T47D (cell line): Measurements from ENCODE around the gene CCR6.

Experiments used
- DNase-seq, 2 experiments: peaks; one replicate each; pipeline versions ENCODE4 v3.0.0 to v3.0.0-alpha.2; 2011 to 2012; ENCODE audit warnings: low read depth in 1 of 2, low spot score in 1 of 2
- JUND ChIP-seq: IDR thresholded peaks from 2 replicates; pipeline ENCODE4 v1.6.1; 2012; ENCODE audit warnings: low read depth
- in situ Hi-C: cut with HindIII; loops from 2 replicates; pipeline ENCODE4 v1.10.0; 2016; ENCODE audit warnings: low sequenced_read_pairs, low pct_unique_long_range_greater_than_20kb

CCR6 gene

DNA sequence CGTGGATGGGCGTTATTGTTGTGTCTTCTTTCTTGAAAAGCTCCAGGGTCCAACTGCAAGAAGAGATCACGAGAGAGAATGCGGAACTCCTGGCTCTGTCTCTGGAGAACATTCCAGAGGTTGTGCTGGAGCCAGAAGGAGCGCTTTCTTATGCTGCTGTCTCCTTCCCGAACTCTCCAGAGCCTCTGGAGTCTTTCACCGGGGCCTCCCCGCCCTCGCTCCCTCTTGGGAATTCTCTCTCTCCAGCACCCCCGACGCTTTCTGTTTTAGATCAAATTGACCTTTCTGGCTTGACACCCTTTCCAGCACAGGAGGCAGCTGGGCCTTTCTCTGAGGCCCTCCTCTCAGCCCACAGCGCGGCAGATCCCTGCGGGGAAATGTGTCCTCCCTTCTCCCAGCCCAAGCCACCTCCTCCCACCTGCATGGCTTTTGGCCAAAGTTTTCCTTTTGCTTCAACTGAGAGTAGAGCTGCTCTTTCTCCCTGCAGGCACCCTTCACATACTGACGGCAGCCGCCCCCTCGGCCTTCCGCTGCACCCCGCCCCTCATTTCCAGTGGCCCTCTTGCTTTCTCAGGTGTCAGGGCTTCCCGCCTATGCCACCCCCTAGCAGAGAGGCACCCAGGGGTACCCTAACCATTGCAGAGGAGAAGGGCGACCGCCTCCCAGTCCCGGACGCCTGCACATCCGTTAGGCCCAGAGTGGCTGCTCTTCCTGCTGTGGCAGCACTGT is 6.6 kb upstream of the CCR6 start:
- in situ Hi-C loops, result no loop called here
- no peak for TF ChIP-seq JUND
- DNase-seq, result peak; percentile 24 to 55

- no peak for DNase-seq
- TF ChIP-seq JUND, result no peak
- in situ Hi-C loops, result no loop called here
Measured at GRCh38 chr6:167116838-167117228, 6.1 kb upstream of the CCR6 start.

DNA sequence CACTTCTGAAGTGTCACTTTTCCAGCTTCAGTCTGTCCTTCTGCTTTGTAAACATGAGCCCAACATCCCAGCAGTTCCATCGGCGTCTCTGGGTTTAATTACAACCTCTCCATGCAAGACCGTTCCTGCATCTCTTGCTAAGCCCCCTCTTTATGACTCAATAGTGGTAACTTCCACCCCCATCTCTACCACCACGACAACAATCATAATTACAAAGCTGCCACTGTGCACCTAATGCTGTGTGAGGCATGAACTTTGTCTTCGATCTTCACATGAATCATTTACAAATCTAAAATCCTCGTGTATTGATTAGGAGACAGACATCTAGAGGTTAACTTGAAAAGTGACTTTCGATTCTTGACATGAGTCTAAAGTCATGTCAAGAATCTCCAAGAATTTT is 4.9 kb upstream of the CCR6 start:
- TF ChIP-seq JUND, result no peak
- in situ Hi-C loops, result no loop called here
- DNase-seq, result no peak

- in situ Hi-C loops, result no loop called here
- DNase-seq, result no peak
- TF ChIP-seq JUND, result no peak
Measured at GRCh38 chr6:167118839-167119238, 4.1 kb upstream of the CCR6 start.

DNA sequence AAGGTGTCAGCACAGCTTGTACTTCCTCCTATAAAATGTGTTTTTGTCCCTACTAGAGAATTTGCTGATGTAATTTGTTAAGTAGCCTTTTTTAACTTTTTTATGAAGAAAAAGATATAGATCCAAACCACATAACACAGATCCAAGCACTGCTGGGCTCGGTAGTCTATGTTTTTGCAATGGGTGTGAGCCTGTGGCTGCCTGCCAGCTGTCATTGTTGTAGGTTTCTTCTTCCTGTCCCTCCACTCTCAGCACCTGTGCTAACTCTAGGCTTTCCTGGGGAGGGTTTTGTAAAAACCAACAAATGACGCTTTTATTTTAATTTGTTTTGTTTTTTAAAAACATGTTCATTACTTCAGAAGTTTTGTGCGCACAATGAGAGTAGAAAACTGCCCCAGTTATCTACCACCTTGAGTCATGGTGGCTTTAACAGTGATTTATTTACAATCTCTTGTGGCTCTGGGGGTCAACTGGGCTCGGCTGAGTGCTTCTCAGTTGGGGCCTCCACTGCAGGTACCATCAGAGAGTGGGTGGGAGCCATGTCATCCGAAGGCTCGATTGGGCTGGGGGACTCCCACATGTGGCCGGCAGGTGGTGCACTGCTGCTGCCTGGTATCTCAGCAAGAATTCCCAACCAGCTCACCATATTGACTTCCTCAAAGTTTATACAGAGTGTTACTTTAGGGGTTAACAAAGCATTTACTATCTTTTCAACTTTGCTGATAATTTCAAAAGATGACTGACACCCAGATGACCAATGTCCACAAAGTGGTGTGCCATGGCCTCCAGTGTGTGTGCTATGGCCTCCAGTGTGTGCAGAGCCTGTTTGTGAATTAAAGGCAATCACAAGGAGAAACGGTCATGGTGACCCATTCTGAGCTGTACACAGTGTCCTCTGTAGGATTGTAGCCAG is 3.0 kb upstream of the CCR6 start:
- peak in 1 of 2 experiments; percentile 85 for DNase-seq
- peak; percentile 11; the same call in 1 of the 2 replicates for TF ChIP-seq JUND
- in situ Hi-C loops, result no loop called here

- in situ Hi-C loops, result no loop called here
- DNase-seq, result no peak
- no peak for TF ChIP-seq JUND
Measured at GRCh38 chr6:167120583-167120903, 2.4 kb upstream of the CCR6 start.

GRCh38 chr6:167121335-167121841 is 1.5 kb upstream of the CCR6 start:
- no peak for DNase-seq
- in situ Hi-C loops, result no loop called here
- no peak for TF ChIP-seq JUND

- in situ Hi-C loops, result no loop called here
- no peak for DNase-seq
- TF ChIP-seq JUND, result no peak
Measured at GRCh38 chr6:167122041-167122826, 662 bp upstream of the CCR6 start.

DNA sequence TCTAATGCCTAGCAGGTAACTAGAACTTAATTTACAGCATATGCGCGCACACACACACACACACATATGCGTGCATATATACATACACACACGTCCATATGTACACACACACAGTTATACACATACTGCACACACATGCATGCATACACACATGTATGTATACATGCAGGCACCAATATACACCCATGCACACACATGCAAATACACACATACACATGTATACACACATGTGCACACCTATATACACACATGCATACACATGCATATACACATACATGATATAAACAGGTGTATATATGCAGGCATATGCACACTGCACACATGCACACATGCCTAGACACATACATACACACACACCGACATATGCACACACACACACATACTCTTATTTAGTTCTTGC is 1.9 kb downstream of the CCR6 start:
- TF ChIP-seq JUND, result no peak
- no peak for DNase-seq
- in situ Hi-C loops, result no loop called here

- no peak for TF ChIP-seq JUND
- no peak for DNase-seq
- in situ Hi-C loops, result no loop called here
Measured at GRCh38 chr6:167125410-167125809, 2.5 kb downstream of the CCR6 start.

DNA sequence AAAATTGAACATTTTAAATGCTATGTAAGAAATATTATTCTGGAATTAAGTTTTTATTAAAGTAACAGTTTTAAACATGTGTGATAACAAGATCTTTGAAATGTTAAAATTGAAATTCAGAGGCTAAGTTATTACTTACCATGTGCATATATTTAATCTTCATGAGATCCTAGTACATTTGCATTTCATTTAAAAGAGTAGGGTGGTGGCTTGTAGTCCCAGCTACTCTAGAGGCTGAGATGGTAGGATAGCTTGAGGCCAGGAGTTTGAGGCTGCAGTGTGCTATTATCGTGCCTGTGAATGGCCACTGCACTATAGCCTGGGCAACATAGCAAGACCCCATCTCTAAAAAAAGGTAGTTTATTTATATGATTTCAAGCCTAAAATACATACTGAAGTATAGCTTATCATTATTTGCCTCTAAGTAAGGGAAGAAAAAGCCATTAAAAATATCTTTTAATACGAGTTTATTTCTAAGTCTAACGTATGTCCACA is 3.0 kb downstream of the CCR6 start:
- TF ChIP-seq JUND, result no peak
- DNase-seq, result no peak
- in situ Hi-C loops, result no loop called here

- no peak for TF ChIP-seq JUND
- no peak for DNase-seq
- in situ Hi-C loops, result no loop called here
Measured at GRCh38 chr6:167127785-167128531, 5.1 kb downstream of the CCR6 start.
